Transverse colon (tissue), 4 donors: Measurements from ENCODE around the gene ADRB1.

ENCODE experiments used
- CTCF ChIP-seq, 5 experiments: fragments of 200-600 bp in 3 of 5; fragments of 450-650 bp in 2 of 5; sonication (generic) in 3 of 5; IDR thresholded peaks; 1 replicate in 2 of 5; 2 replicates in 3 of 5; pipeline ENCODE4 v1.5.1; 2016 to 2017; ENCODE audit warnings: antibody characterized with exemption in 5 of 5, inconsistent platforms in 3 of 5, mild to moderate bottlenecking in 2 of 5, moderate library complexity in 1 of 5
- POLR2AphosphoS5 ChIP-seq, 3 donors: sonication (generic); formaldehyde crosslinking; IDR thresholded peaks; one replicate each; pipeline ENCODE4 v1.6.1; 2016; ENCODE audit warnings: antibody characterized with exemption in 3 of 3

- TF ChIP-seq CTCF (IDR thresholded peaks at IDR 0.05), result no peak
- TF ChIP-seq POLR2AphosphoS5 (IDR thresholded peaks at IDR 0.05), result no peak
Measured at GRCh38 chr10:114028425-114028824, 15.2 kb upstream of the ADRB1 start.
